Measurements from ENCODE around the gene KRTAP10-8.
"Not testable (repeated sequence)": the region's sequence is repeated elsewhere in the genome, so short reads cannot be mapped to it uniquely, and the experiment has no call there.

KRTAP10-8 gene

GRCh38 chr21:44599264-44600029 lies 12.4 kb upstream of the KRTAP10-8 start:
- DNase-seq (ENCODE audit: low spot score): no peak

GRCh38 chr21:44600118-44600978 lies 11.5 kb upstream of the KRTAP10-8 start, which contains the start of gene KRTAP10-7:
Gene KRTAP10-7 (plus strand): TSS chr21:44600597. CDS start chr21:44600622, 25 bp downstream.
- DNase-seq (ENCODE audit: low spot score): not testable (repeated sequence)

DNA sequence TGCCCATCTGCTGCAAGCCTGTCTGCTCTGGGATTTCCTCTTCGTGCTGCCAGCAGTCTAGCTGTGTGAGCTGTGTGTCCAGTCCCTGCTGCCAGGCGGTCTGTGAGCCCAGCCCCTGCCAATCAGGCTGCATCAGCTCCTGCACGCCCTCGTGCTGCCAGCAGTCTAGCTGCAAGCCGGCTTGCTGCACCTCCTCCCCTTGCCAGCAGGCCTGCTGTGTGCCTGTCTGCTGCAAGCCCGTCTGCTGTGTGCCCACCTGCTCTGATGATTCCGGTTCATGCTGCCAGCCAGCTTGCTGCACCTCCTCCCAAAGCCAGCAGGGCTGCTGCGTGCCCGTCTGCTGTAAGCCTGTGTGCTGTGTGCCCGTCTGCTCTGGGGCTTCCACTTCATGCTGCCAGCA lies 10.8 kb upstream of the KRTAP10-8 start:
- DNase-seq (ENCODE audit: low spot score): peak; percentile 9

- no peak for DNase-seq (ENCODE audit: low spot score)
Observed at GRCh38 chr21:44601596-44602462, 10.1 kb upstream of the KRTAP10-8 start.

DNA sequence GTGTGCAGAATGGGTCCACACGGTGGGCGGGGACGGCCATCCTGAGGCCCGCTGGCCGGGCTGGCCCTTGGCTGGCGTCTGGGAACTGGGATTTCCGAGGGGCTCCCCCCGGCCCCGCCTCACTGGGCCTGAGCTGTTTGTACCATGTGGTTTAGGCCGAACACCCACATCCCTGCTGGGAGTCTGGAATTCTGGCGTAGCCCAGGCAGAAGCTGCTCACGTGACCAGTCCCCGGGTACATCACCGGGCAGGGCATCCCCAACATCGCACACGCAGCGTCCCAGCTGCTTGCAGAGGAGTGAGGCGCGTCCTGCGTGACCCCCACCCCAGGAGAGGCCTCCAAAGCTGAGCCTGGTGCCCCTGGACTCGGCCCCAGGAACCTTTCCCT lies 9.4 kb upstream of the KRTAP10-8 start:
- no peak for DNase-seq (ENCODE audit: low spot score)

DNA sequence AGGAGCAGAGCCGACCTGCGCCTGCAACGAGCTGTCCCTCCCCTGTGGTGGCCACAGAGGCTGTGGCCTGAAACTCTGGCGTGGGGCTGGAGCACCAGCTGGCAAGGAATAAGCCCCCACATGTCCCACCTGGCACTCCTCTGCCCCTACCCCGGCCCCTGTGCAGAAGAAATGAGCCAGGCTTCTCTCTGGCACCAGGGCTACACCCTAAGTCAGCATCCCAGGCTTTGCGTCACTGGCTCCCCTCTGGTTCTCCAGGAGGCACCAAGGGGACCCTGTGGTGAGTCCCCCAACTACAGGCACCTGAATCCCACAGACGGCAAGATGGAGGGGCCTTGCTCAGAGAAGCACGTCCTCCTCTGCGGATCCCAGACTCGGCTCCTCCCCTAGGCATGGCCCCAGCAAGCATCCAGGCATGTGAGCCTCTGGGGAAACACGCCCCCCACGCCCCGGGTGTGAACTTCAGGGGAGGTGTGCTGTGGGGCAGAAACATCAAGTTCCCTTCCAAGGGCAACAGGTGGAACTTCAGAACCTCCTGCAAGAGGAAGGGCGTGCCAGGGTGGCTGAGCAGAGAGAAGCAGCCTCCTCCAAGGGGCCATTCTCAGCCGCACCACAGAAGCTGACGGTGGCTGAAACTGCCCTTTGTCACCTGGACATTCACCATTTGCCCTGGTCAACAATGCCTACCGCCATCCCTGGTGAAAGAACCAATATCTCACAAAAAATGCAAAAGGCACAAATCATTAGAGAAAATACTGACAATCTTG lies 8.6 kb upstream of the KRTAP10-8 start:
- DNase-seq (ENCODE audit: low spot score): no peak

DNA sequence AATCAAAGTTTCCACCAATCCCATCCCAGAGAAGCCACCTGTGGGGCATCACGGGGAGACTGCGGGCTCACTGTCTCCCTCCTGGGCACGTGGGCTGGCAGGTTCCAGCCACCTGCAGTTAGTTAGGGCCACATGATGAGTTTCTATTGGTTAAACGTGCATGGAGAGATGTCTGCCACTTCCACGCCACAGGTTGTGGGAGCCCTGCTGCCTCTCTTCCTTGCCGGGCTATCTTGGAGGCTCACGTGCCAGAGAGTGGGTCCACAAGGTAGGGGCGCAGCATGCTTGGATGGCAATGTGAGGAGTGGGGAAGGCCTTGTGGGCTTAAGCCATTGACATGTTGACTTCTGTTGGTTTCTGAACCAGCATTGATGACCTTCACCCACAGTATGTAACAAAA lies 8.0 kb upstream of the KRTAP10-8 start:
- DNase-seq (ENCODE audit: low spot score): no peak

DNA sequence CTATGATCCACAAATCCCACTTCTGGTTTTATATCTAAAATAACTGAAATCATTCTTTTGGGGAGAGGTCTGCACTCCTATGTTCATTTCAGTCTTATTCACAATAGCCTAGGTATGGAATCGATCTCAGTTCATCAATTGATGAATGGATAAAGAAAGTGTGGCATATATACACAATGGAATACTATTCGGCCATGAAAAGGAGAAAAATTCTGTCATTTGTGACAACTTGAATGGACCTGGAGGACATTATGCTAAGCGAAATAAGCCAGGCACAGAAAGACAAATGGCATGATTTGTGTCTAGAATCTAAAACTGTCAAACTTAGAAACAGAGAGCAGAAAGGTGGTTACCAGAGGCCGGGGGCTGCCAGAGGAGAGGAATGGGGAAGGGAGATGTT lies 5.4 kb upstream of the KRTAP10-8 start:
- DNase-seq (ENCODE audit: low spot score): no peak

DNA sequence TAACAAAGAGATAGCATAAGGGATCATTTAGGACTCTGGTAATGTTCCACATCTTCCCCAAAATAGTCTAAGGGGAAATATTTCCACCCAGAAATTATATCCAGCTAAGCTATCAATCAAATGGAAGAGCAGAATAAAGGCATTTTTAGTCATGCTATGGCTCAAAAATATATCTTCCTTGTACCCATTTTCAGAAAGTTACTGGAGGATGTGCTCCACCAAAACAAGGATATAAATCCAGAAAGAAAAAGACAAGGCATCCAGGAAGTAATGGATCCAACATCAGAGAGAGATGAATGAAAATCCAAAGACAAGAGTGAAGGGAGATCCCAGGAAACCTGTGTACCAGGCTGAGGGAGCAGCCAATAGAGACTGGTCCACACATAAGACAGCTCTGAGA lies 2.7 kb upstream of the KRTAP10-8 start:
- DNase-seq (ENCODE audit: low spot score): no peak

DNA sequence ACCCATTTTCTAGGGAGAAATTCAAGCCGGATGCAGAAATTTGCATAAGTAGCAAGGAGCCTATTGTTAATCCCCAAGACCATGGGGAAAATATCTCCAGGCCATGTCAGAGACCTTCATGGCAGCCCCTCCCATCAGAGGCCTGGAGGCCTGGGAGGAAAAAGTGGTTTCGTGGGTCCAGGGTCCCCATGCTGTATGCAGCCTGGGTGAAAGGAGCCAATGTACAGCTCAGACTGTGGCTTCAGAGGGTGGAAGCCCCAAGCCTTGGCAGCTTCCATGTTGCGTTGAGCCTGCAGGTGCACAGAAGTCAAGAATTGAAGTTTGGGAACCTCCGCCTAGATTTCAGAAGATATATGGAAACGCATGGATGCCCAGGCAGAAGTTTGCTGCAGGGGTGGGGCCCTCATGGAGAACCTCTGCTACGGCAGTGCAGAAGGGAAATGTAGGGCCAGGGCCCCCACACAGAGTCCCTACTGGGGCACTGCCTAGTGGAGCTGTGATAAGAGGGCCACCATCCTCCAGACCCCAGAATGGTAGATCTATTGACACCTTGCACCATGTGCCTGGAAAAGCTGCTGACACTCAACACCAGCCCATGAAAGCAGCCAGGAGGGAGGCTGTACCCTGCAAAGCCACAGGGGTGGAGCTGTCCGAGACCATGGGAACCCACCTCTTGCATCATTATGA lies 1.6 kb upstream of the KRTAP10-8 start:
- not testable (repeated sequence) for DNase-seq (ENCODE audit: low spot score)

DNA sequence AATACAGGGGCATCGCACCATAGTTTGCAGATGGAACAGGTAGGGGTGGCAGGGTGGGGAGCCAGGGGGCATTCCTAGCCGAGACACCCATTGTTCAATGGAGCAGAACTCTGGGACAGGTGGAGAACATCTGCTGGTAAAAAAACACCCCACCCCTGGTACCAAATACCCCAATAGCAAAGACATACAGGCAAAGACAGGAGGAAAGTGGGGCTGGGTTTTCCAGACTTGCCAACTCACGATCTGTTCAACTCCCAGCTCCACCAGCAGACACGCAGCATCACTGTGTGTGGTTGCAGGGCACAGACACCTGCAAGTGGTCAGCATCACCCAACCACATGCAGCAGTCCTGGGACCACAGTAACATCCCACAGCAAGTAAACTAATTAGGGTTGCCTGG lies 328 bp upstream of the KRTAP10-8 start:
- no peak for DNase-seq (ENCODE audit: low spot score)

- DNase-seq (ENCODE audit: low spot score): no peak
Observed at GRCh38 chr21:44612669-44613229, 870 bp downstream of the KRTAP10-8 start.

DNA sequence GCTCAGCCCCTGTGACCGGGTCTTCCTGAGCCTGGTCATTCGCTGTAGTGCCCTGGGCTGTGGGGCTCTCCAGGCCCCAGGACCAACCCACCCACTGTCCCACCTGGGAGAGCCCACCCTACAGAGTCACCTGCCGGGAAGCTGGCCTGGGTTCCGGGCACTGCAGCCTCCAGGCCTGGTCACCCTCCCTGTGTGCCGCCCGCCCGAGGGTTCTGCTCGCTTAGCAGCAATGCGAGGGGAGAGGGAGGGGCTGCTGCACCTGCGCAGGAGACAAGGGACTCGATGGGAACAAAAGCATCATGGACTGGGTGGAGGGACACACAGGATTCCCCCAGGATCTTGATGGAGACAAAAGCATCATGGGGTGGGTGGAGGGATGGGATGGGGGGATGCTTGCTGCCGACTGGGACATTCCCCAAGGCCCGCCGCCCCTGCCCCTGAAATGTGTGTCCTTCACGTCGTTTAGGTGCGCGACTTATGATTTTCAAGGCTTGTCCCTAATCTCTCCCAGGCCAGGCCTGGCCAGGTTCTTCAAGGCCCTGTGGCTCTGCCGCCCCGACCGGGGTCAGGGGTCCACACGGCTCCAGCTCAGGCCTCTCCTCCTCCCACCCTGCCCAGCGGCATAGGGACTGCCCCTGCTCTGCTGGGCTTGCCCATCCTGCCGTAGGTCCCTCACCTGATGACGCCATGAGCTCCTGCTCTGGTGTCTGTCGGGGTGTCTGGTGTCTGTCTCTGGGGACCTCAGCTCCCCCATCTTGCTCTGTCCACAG lies 1.7 kb downstream of the KRTAP10-8 start:
- no peak for DNase-seq (ENCODE audit: low spot score)

GRCh38 chr21:44614161-44614631 lies 2.3 kb downstream of the KRTAP10-8 start:
- no peak for DNase-seq (ENCODE audit: low spot score)

DNA sequence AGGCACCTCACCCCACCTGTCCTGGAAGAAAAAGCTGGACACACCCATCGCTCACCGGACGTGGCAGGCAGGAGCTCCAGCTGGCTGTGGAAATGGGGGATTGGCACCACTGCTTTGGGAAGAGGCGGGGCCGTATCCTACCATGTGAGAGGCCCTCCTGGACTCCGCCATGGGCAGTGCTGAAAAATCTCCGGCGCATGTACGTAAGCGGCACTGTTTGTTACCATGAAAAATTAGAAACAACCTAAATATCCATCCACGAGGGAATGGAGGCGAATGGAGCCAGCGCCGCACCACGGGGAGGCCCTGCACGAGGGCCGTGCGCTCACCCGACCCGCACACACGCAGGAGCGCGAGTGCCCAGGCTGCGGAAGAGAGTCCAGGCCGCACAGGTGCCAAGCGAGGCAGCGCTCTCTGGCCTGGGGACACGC lies 3.1 kb downstream of the KRTAP10-8 start:
- no peak for DNase-seq (ENCODE audit: low spot score)

DNA sequence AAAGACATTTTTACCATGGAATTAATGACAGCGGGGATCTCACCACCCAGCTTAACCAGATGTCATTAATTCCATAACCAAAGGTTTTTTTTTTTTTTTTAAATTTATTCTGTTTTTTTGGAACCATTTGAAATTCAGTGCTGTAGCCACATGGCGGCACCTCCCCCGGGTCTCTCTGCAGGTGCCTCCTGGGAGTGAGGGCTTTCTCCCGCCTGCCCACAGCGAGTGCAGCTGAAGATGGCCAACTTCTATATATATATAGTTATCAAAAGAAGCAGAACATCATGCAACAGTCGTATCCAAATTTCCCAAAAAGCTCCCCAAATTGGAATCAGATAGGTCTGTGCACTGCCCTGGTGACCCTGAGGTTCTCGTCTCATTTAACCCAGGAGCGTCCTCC lies 3.6 kb downstream of the KRTAP10-8 start:
- DNase-seq (ENCODE audit: low spot score): no peak

DNA sequence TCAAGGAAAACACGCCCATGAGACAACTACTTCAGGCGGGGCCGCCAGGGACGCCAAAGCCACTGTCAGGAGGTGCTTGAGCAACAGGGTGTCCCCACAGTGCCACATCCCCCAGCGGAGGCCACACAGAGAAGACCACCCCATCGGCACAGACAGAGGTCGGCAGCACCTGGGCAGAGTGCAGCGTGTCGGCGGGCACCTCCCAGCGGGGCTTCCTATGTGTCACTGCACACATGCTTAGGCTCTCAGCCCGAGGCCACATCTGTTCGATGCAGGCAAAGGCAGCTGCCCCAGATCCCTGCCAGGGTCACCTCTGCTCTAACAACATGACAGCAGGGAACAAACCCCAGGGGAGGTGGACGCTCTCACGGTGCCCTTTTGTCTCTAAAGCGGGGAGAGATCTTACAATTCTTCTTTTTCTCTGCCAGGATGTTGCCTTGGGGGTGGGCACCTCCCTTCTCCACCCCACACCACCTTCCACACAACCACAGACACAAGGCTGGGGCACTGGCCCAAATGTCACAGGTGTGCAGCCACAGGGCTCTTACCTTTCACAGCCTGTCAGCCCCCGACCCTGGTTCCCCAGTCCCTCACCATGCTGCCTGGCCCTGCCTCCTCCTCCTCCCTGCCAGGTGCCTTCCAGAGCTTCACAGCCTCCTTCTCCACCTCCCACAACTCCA lies 4.2 kb downstream of the KRTAP10-8 start:
- DNase-seq (ENCODE audit: low spot score): no peak

DNA sequence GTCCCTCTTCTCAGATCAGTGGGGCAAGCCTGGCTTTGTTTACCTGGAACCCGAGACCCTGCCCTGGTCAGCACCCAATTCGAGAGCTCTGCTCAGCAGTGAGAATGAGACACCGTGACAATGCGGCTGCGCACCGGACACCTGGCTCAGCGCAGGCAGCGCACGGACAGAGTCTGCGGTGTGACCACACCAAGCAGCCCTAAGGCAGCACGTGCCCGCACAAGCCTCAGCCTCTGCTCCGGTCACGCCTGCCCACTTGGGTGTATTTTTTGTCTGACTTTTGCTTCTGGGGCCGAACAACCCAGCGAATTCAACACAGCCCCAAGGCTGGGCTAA lies 4.7 kb downstream of the KRTAP10-8 start:
- DNase-seq (ENCODE audit: low spot score): no peak

DNA sequence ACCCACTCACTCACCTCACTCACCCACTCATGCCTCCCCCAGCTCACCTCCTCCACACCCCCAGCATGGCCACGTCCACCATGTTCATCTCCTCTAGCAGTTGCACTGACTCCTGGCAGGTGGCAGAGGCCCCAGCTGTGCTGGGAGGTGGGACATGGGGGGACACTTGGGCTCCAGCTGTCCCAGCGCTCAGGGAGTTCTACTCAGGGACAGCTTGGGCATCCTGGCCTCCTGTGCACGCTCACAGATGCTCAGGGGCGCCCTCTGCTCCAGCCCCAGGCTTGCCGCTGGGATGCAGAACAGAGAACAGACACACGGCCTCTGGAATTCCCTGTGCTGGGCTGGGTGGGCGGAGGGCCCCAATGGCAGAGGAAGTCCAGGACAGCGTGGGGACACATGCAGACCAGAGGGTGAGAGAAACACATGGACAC lies 5.2 kb downstream of the KRTAP10-8 start:
- no peak for DNase-seq (ENCODE audit: low spot score)
